GM19351 (cell line): ENCODE results near the gene RYR2.
"Not testable (repeated sequence)": the region's sequence is repeated elsewhere in the genome, so short reads cannot be mapped to it uniquely, and the experiment has no call there.

Source experiments
- ATAC-seq: cut with Tn5 transposase; IDR thresholded peaks from one replicate; pipeline ENCODE4 v1.9.1; 2021; ENCODE audit warnings: mild to moderate bottlenecking, moderate library complexity; ENCODE audit not compliant: unreplicated experiment

The RYR2 gene

DNA sequence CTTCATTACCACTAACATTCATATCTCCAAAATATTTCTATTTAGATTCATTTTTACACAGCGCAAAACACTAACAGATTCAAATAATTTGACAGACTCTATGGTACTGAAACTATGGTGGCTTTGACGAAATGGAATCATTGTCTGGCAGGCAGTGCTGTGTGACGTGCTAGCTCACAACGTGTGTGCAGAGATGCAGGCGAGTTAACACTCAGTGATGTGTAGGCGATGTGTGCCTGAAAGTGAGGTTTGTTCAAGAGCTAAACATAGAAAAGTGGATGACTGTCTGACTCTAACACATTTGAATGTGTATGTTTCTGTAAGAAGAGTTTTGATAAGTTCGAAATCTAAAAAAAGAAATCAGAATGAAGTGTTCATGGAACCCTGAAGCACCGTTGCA, 97.7 kb downstream of the RYR2 start:
- ATAC-seq = no peak

DNA sequence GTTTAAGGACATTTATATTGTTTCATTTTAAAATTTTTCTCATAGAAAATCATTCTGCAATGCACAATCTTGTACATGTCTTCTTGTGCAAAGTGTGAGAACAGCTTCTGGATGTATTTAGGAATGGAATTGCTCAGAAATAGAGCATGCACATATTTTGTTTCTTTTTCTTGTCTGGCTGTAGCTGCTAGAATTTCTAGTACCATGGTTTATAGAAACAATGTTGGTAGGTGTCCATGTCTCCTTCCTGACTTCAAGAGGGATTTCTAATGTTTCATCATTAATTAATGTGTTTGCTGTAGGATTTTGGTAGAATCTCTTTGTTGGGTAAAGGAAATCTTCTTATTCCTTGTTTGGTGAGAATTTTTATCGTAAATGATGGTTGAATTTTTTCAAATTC, 99.0 kb downstream of the RYR2 start:
- no peak for ATAC-seq

DNA sequence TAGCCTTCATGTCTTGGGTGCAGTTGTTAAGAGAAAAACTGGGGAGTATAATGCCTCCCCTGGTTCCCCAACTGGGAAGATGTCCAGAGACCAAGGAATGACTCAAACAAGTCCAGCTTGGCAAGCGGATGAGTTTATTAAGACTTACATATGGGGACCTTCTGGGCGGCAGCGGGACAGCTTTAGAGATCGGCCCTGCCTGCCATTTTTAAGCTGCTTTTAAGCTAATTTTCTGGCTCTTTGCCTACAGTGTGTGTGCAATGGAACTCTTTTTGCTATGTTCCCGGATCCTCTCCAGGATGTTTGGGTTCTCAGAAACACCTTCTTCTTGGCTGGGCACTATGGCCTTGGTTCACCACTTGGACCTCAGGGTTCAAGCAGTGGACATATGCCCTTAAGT, 99.5 kb downstream of the RYR2 start:
- ATAC-seq = no peak

DNA sequence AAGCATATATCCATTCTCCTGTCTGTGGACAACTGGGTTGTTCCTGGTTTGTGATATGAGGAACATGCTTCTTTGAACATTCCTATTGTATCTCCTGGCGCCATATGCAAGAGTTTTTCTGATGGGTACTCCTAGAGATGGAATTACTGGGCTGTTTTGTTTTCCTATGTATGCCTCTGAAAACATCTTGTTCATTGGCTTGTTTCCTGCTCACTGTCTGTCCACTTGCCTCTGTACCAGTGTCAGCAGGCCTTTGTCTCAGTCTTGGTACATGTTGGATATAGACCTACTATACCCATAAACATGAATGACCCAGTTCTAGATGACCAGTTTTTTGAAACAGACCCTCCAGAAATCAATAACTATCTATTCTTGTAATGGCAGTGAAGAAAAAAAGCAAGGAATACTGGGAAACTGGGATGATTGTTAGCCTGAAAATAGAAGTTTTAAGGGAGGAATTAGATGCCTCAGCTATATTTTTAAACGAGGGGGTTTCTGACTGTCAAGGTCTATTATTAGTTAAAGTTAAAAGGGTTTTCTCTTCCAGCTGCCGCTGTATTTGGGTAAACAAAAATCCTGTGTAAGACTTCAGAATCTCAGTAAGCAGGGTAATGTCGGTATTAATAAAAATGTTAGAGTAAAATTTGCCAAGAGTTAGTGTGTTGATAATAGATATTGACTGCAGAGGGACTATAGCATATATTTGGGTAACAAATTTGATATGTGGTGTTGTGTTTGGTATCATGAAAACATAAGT, 103.6 kb downstream of the RYR2 start:
- no peak for ATAC-seq

DNA sequence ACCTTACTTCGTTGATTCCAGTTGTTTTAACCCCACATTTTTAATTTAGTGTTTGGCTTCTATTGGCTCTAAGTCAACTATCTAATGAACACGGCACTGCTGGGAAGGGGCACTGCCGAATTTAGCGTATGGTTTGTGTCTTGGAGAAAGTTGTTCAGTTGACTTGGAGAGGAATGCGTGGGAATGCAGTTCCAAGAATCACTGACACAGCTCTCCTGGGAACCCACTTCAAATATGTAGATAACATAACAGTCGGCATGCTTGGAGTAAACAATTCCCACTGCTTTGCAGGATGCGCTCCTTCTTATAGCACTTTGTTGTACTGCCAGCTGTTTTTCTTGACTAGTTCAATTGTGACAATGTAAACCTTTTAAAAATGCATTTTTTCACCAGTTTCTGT, 104.3 kb downstream of the RYR2 start:
- no peak for ATAC-seq

DNA sequence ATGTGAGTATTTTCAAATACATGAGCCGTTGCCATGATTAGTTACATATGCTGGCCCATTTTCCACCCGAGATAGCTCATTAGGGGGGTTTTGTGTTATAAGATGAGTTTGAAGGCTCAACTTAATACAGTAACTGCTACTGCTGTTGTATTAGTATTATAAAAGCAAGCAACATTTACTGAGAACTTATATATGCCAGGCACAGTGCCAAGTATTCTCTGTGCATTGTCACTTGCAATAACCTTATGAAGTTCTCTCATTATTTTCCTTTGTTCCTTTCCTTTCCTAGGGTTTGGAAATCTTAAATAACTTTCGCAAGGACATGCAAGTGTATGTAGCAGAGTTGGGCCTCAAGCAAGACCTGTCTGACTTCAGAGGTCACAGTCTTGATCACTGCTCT, 107.9 kb downstream of the RYR2 start:
- no peak for ATAC-seq

DNA sequence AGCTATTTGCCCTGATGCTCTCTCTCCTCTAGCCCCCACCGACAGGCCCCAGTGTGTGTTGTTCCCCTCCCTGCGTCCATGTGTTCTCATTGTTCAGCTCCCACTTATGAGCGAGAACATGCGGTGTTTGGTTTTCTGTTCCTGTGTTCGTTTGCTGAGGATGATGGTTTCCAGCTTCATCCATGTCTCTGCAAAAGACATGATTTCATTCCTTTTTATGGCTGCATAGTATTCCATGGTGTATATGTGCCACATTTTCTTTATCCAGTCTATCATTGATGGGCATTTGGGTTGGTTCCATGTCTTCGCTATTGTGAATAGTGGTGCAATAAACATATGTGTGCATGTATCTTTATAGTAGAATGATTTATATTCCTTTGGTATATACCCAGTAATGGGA, 110.0 kb downstream of the RYR2 start:
- not testable (repeated sequence) for ATAC-seq

DNA sequence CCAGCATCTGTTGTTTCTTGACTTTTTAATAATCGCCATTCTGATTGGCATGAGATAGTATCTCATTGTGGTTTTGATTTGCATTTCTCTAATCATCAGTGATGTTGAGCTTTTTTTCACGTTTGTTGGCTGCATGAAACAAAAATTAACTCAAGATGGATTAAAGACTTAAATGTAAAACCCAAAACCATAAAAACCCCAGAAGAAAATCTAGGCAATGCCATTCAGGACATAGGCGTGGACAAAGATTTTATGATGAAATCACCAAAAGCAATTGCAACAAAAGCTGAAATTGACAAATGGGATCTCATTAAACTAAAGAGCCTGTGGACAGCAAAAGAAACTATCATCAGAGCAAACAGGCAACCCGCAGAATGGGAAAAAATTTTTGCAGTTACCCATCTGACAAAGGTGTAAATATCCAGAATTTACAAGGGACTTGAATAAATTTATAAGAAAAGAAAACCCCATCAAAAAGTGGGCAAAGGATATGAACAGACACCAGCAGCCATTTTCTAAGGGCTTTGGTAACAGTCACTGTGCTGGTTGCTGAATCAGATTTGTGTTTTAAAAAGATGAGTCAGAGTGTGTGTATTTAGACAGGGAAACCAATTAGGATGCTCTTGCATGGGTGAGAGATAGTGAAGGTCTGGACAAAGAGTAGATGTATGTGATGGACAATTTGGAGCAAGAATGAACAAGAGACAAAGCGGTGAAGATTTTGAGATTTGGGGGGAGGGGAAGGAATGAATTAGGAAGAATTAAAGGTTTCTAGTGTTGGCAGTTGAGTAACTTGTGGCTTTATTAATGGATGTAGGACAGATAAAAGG, 110.7 kb downstream of the RYR2 start:
- ATAC-seq = no peak

DNA sequence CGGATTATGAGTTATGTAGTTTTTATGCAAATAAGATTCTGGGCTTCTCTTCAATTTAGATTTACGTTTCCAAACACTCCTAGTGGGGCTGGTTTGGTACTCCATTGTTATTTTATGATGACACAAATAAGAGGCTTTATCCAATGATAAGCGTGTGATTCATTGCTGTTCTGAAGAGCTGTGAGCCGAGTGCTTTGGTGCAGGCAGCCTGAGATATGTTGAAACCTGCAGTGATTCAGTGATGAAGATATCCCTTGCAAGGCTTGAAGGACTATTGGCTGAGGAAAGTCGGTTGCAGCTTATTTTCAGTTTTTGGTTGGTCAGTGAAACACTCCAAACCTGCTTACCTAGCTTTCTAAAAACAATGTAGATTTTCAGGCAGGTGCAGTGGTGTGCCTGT, 112.2 kb downstream of the RYR2 start:
- no peak for ATAC-seq

DNA sequence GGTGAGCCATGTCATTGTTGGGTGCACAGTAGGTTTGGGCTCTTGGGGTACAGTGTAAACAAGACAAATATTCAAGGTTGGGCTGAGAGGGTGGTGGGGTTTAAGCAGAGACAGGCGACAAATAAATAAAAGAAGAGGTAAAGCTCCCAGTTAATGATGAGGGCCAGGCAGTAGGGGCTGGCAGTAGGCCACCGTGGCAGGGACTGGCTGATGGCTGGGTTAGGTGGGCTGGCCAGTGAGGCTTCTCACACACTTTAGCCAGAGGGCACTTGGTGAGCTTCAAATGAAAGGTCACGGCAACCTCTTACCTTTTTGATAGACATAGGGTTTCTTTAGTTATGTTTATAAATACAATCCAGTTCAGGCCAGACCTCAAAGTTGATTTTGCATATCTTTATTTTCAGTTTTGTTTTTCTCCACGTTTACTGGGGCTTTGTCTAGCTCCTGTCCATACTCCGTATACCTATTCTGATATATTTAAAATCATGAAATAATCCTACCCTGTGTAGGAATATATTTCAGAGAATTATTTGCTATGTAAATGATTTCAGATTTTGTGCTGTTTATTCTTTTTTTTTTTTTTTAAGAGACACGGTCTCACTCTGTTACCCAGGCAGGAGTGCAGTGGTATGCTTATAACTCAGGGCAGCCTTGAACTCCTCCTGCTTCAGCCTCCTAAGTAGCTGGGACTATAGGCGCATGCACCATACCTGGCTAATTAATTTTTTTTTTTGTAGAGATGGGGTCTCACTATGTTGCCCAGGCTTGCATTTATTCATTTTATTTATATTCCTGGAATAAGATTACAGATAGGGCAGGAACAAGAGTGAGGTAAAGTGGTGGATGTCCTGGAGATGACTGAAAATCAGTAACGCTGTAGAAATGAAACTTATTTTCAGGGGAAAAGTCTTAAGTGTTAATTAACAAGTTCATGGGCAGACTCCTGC, 122.7 kb downstream of the RYR2 start:
- ATAC-seq = no peak

DNA sequence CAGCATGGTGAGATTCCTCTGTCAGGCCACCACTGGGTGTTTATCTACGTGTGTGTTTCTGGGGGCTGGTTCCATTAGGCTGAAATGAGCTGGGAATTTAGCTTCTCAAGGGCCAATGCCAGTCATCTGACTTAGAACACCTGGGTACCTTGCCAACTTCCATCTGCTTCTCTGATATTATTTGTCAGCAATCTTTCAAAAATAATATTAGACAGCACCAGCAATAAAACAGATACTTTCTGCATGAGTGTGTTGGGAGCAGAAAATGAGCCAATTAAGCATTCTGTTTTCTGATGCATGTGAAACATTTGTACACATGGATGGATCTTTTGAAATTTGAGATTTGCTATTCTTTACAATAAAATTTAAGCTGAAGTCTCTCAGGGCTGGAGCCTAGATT, 124.1 kb downstream of the RYR2 start:
- ATAC-seq = no peak

DNA sequence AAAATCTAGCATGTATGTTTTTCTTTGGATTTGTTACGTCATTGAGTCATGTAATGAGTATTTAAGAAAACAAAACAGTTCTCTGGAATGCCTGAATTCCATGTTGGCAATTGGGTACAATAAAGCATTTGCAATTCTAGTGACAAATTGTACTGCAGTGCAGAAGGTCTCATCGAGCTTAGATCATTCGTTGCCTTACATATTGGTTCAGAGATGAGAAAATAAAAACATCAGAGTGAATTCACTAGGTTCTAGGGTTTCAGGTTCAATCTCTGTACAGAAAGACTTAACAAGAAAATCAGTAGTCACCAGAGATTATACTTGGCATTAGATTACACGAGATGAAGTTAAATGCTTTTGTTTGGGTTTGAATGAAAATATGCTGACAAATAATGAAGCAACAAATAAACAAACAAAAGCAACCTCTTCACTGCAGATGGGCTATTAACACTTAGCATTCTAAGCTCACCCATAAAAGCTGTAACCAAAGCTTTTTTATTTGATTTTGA, 124.7 kb downstream of the RYR2 start:
- no peak for ATAC-seq

DNA sequence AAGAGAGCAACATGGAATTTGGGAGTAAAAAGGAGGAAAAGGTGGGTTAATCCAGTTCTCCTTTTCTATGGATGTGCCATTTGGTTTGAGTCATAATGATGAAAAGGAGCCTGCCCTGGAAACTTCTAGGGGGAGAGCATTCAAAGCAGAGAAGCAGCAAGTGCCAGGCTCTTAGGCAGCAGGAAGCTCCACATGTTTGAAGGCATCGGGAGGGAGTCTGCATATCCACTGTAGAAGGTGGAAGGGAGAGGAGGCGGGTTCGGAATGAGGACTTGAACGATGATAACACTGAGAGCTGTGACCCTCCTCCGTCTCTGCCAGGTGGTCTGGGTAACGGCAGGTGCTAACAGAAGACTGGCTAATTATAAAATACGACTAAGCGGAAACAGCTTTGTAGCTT, 128.2 kb downstream of the RYR2 start:
- ATAC-seq = no peak

DNA sequence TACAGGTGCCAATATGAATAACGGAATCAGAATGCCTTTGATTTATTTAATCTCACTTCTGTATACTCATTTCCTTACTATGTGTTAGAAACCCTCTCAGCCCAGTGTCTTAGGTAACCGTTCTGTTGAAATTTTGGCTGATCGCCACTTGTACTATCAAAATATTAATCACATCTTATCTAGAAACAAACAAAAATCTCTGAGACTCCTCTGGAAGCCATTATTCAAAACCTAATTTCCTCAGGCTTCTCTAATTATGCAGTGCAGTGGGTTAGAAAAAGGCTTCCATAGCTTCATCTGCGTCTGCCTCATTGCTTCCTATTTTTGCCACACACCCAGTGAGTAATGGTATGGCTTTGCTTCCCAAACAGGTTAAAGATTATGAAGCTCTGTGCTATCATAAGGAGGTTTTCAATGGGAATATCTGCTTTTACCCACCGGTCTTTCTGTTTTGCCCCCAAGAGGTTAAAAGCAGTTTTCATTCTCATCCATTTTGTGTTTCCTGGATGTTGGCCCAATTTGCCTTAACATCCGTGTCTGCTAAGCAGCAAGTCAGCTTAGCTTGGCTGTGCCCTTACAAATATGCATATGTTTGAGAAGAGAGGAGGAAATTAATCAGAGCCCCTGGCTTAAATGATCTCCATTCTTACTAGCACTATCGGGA, 129.6 kb downstream of the RYR2 start:
- no peak for ATAC-seq

DNA sequence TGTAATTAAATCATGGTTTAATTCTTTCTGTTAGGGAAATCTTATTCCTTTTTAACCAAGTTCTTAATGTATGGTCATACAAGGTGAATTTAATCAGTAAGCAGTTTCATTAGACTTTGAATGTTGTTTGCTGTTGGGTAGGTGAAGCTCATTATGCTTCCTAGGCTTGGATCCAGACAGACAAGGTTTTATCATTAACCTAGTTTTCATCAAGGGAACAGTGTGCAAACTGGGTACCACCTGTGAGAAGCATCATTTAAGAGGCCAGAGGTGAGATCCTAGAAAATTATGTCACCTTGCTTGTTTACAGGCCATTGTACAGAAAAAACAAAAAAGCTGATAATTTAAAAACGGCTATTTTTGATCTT, 130.1 kb downstream of the RYR2 start:
- no peak for ATAC-seq

DNA sequence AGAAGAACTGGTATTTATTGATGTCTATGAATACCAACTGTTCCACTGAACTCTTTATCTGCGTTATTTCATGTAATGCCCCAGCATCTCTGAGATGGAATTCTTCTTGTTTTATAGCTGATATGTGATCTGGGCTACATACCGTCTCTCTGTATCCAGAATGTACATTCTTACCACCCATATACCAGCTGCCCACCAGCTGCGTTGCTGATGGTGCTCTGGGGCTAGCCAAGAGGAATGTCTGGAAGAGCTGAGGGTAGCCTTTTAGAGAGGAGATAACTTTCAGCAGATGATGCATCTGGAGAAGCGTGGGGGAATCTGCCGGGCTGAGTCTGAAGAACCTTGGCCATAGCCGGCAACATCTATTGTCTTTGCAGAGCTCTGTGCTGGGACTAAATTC, 137.5 kb downstream of the RYR2 start:
- ATAC-seq = no peak

DNA sequence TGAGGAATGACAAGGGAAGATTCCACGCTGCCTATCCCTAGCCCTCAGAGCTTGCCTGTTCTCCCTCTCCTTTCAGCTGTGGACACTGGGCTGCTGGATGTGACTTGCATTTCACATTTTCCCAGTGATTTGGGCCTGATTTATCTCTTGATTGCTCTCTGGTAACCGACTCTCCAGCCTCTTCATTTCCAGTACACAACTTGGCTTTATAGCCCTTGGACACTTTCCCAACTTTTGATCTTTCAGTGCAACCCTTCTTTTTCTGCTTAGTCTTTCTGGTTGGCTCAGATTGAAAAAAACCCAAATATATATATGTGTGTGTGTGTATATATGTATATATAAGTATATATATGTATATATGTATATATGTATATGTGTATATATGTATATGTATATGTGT, 138.3 kb downstream of the RYR2 start:
- ATAC-seq = no peak

DNA sequence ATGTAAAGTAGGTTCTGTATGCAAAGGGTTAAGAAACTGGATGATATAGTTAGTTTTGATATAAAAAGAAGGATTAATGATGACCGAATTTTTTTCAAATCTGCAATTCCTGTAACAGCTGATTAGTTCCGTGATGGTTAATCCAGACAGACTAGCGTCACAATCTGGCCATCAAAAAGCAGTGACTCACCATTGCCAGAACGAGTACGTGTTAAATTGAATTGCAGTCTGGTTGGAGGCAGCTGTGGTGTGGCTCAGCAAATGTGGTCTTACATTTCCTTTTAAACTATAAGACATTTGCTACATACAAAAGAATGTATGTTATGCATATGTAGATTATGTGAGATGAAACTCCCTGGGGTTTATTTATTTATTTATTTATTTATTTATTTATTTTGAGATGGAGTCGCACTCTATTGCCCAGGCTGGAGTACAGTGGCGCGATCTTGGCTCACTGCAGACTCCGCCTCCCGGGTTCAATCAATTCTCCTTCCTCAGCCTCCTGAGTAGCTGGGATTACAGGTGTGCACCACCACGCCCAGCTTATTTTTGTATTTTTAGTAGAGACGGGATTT, 139.8 kb downstream of the RYR2 start:
- no peak for ATAC-seq

DNA sequence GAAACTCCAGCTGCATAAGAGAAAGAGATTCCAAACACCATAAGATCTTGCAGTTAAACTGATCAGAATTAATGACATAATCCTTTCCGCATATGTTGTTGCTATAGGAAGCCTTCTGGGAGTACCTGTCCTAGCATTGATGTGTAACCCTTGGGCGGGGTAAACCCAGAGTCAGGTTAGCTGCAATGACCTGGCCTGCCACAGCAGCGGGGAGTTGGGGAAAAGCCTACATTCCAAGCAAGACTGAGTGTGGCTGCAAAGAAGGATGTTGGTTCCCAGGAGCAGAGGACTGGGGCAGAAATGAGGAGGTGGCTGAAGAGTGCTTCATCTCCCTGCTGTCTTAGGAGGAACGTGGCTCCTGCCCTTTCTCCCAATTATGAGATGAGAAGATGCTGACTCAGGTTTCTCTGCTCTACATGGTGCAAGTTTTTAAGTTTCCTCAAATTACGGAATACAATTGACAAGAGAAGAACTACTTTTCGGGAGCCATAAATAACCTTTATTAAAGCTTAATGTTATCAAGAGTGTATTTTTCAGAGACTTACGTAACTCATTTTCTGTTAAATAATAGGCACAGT, 142.1 kb downstream of the RYR2 start:
- ATAC-seq = no peak

DNA sequence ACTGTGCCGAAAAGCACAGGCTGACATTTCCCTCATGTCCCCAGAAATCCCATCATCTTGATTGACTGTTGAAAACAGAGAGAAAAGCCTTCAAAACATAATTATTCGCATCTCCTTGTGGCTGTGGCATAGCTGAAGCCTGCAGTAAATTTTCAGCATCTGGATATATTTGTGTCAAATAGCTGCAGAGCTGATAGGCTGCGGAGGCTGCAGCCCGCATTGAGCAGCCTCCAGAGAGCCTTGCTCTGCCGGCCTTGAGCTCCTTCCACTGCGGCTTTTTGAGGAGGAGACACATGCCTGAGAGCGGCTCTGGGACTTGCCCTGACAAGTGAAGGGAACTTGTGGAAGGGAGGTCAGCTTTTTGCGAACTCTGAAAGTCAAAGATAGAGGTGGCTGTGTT, 144.7 kb downstream of the RYR2 start:
- no peak for ATAC-seq
